Fibroblast of lung (primary cell): ENCODE data around the gene ICE2.

Experiments used
- EZH2 ChIP-seq: IDR thresholded peaks from 2 replicates; pipeline ENCODE4 v1.5.1; 2012; ENCODE audit warnings: low read length, control low read depth, mild to moderate bottlenecking; ENCODE audit errors: missing control alignments
- TF ChIP-seq, protein P1 (sequence below), 2 donors: IDR thresholded peaks in 1 of 2; conservative IDR thresholded peaks in 1 of 2; 1 replicate in 1 of 2; 2 replicates in 1 of 2; pipeline ENCODE4 v1.5.1; 2011 to 2012; ENCODE audit warnings: low read length in 2 of 2, control low read depth in 1 of 2, inconsistent platforms in 1 of 2, low read depth in 1 of 2, mild to moderate bottlenecking in 1 of 2

DNA sequence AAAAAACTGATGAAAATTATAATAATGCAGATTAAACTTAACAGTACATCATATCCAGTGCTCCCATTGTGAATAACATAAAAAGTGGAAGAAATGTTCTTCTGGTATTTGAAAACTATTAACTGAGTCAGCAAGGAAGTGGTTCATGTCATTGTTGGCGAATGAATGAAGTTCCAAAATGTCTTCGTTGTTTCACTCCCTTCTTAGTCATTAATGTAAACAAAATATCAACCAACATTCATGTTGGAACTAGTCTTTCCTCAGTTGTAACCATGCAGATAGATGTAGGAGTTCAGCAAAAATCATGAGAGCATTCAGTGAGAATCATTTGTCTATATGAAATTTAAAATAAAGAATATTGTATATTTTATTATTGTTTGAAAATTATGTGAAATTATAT, 44.1 kb upstream of the ICE2 start:
- TF ChIP-seq, protein P1, sequence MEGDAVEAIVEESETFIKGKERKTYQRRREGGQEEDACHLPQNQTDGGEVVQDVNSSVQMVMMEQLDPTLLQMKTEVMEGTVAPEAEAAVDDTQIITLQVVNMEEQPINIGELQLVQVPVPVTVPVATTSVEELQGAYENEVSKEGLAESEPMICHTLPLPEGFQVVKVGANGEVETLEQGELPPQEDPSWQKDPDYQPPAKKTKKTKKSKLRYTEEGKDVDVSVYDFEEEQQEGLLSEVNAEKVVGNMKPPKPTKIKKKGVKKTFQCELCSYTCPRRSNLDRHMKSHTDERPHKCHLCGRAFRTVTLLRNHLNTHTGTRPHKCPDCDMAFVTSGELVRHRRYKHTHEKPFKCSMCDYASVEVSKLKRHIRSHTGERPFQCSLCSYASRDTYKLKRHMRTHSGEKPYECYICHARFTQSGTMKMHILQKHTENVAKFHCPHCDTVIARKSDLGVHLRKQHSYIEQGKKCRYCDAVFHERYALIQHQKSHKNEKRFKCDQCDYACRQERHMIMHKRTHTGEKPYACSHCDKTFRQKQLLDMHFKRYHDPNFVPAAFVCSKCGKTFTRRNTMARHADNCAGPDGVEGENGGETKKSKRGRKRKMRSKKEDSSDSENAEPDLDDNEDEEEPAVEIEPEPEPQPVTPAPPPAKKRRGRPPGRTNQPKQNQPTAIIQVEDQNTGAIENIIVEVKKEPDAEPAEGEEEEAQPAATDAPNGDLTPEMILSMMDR (conservative IDR thresholded peaks at IDR 0.05 in 1 of 2, IDR thresholded peaks at IDR 0.05 in 1 of 2; ENCODE audit: low read depth in 1 of 2, low read length in 2 of 2), result no peak
- no peak for TF ChIP-seq EZH2
